B cell (primary cell): ENCODE results near the gene KIF26B.

Experiments used
- CTCF ChIP-seq: fragments of 200-600 bp; IDR thresholded peaks from one replicate; pipeline ENCODE4 v1.8.0; 2022; ENCODE audit warnings: antibody characterized with exemption, mild to moderate bottlenecking
- EZH2 ChIP-seq: IDR thresholded peaks from 2 replicates; pipeline ENCODE4 v1.6.1; 2012; ENCODE audit warnings: borderline replicate concordance, low read depth, mild to moderate bottlenecking, moderate library complexity, low read length; ENCODE audit not compliant: insufficient read depth, poor library complexity, severe bottlenecking

GRCh38 chr1:245334827-245335490 is 180.2 kb downstream of the KIF26B start:
- TF ChIP-seq CTCF, result no peak
- TF ChIP-seq EZH2, result no peak
